Neural cell (in vitro differentiated cells): Measurements from ENCODE around the gene ATL1. TPM values are rescaled to one million over a fixed set of nuclear protein-coding genes. Genes with fewer than 3 reads are reported as not detected.

Experiments used
- H2AFZ ChIP-seq: fragments of 200-600, 300-800 bp; sonication (generic), shearing (Covaris generic); 2 replicates; pipeline ENCODE4 v1.6.0; 2014; ENCODE audit warnings: low read depth, mild to moderate bottlenecking, antibody characterized with exemption, low read length, moderate library complexity
- H3F3A ChIP-seq: fragments of 200-600 bp; shearing (Covaris generic); 2 replicates; pipeline ENCODE4 v1.6.1; 2016; ENCODE audit warnings: mild to moderate bottlenecking, moderate library complexity, mixed read lengths, antibody characterized with exemption, low read length; ENCODE audit not compliant: insufficient read depth, poor library complexity, severe bottlenecking
- H3K27ac ChIP-seq: fragments of 200-600, 300-800 bp; sonication (generic), shearing (Covaris generic); 2 replicates; pipeline ENCODE4 v1.5.1; 2014; ENCODE audit warnings: mild to moderate bottlenecking, low read length, moderate library complexity
- H3K27me3 ChIP-seq: fragments of 300-800, 200-600 bp; sonication (generic), shearing (Covaris generic); 2 replicates; pipeline ENCODE4 v1.6.0; 2014; ENCODE audit warnings: mild to moderate bottlenecking, low read depth, low read length, moderate library complexity; ENCODE audit not compliant: insufficient read depth
- H3K36me3 ChIP-seq: fragments of 300-800, 200-600 bp; sonication (generic), shearing (Covaris generic); 2 replicates; pipeline ENCODE4 v1.5.1; 2014; ENCODE audit warnings: mild to moderate bottlenecking, antibody characterized with exemption, low read length, moderate library complexity; ENCODE audit not compliant: insufficient read depth
- H3K4me2 ChIP-seq: fragments of 300-800, 200-600 bp; sonication (generic), shearing (Covaris generic); 2 replicates; pipeline ENCODE4 v1.6.0; 2014; ENCODE audit warnings: mild to moderate bottlenecking, low read length
- H3K4me3 ChIP-seq: fragments of 300-800, 200-600 bp; sonication (generic), shearing (Covaris generic); 2 replicates; pipeline ENCODE4 v1.5.1; 2014; ENCODE audit warnings: mild to moderate bottlenecking, low read length, moderate library complexity
- H3K79me2 ChIP-seq: fragments of 200-600 bp; shearing (Covaris generic); replicated peaks from 2 replicates; pipeline ENCODE4 v1.6.0; 2014; ENCODE audit warnings: mild to moderate bottlenecking, low read length, moderate library complexity; ENCODE audit not compliant: insufficient read depth
- H3K9ac ChIP-seq: fragments of 300-800, 200-600 bp; sonication (generic), shearing (Covaris generic); 2 replicates; pipeline ENCODE4 v1.6.1; 2016; ENCODE audit warnings: mild to moderate bottlenecking, low read length, mixed read lengths
- H3K9me2 ChIP-seq: fragments of 200-600 bp; shearing (Covaris generic); 2 replicates; pipeline ENCODE4 v1.6.1; 2016; ENCODE audit warnings: mild to moderate bottlenecking, low read length, mixed read lengths; ENCODE audit not compliant: insufficient read depth
- H3K9me3 ChIP-seq: fragments of 200-600, 300-800 bp; sonication (generic), shearing (Covaris generic); 2 replicates; pipeline ENCODE4 v1.6.1; 2016; ENCODE audit warnings: mild to moderate bottlenecking, mixed run types, low read length, moderate library complexity, mixed read lengths
- H4K20me1 ChIP-seq: fragments of 200-600 bp; shearing (Covaris generic); 2 replicates; pipeline ENCODE4 v1.6.1; 2016; ENCODE audit warnings: mild to moderate bottlenecking, mixed run types; ENCODE audit not compliant: insufficient read depth
- EP300 ChIP-seq: fragments of 450-650 bp; conservative IDR thresholded peaks from 2 replicates; pipeline ENCODE4 v1.6.1; 2014; ENCODE audit warnings: antibody characterized with exemption, mild to moderate bottlenecking, moderate library complexity; ENCODE audit not compliant: poor library complexity, severe bottlenecking
- EZH2 ChIP-seq: fragments of 200-600, 300-800 bp; shearing (Covaris generic), sonication (generic); IDR thresholded peaks from 2 replicates; pipeline ENCODE4 v1.6.1; 2014; ENCODE audit warnings: antibody characterized with exemption, low read length, borderline replicate concordance, mild to moderate bottlenecking; ENCODE audit not compliant: insufficient read depth, poor library complexity, severe bottlenecking
- MXI1 ChIP-seq: fragments of 450-650 bp; conservative IDR thresholded peaks from 2 replicates; pipeline ENCODE4 v1.6.1; 2014; ENCODE audit warnings: antibody characterized with exemption, mild to moderate bottlenecking; ENCODE audit not compliant: poor library complexity, severe bottlenecking
- POLR2AphosphoS5 ChIP-seq: IDR thresholded peaks from 2 replicates; pipeline ENCODE4 v1.6.1; 2012
- RAD21 ChIP-seq: fragments of 450-650 bp; conservative IDR thresholded peaks from 2 replicates; pipeline ENCODE4 v1.6.1; 2014; ENCODE audit warnings: antibody characterized with exemption, mild to moderate bottlenecking, moderate library complexity
- SMC3 ChIP-seq: fragments of 450-650 bp; conservative IDR thresholded peaks from 2 replicates; pipeline ENCODE4 v1.6.1; 2014; ENCODE audit warnings: antibody characterized with exemption, mild to moderate bottlenecking, moderate library complexity; ENCODE audit not compliant: poor library complexity
- TAF1 ChIP-seq: IDR thresholded peaks from 2 replicates; pipeline ENCODE4 v1.6.1; 2012; ENCODE audit warnings: low read depth
- polyA plus RNA-seq: library from polyadenylated mRNA; depleted of rRNA; stranded (reverse); fragments of >200 nt; gene quantifications from 2 replicates; pipeline ENCODE4 v1.2.3, GENCODE V29; 2014
- TF ChIP-seq, protein P1 (sequence below): fragments of 450-650 bp; IDR thresholded peaks from 2 replicates; pipeline ENCODE4 v1.5.1; 2014; ENCODE audit warnings: antibody characterized with exemption, mild to moderate bottlenecking, moderate library complexity; ENCODE audit not compliant: poor library complexity, severe bottlenecking
- TF ChIP-seq, protein P2 (sequence below): IDR thresholded peaks from 2 replicates; pipeline ENCODE4 v1.6.1; 2012; ENCODE audit warnings: borderline replicate concordance

Gene ATL1
- polyA plus RNA-seq, 1 donor from 2014 or later = 70.4 TPM

GRCh38 chr14:50529288-50530179 lies 30.4 kb upstream of the ATL1 start:
- no peaks in the 10 kb centered on the region for H3K9me2 ChIP-seq
- H3K27ac ChIP-seq = no peak overlapping the region
- no peaks in the 10 kb centered on the region for H3K36me3 ChIP-seq
- H3F3A ChIP-seq = no peaks in the 10 kb centered on the region
- H2AFZ ChIP-seq = no peak overlapping the region
- H3K4me2 ChIP-seq = peak overlapping the region; percentile 78
- H3K4me3 ChIP-seq = peak overlapping the region; percentile 92
- H3K79me2 ChIP-seq = peaks cover 69% of the 10 kb centered on the region
- no peaks in the 10 kb centered on the region for H4K20me1 ChIP-seq
- H3K9me3 ChIP-seq = no peaks in the 10 kb centered on the region
- H3K9ac ChIP-seq = peak overlapping the region; percentile 93
- TF ChIP-seq POLR2AphosphoS5 (no peak), EP300 (no peak), EZH2 (no peak), RAD21 (no peak), MXI1 (no peak), TAF1 (no peak), SMC3 (no peak)
- TF ChIP-seq, protein P1, sequence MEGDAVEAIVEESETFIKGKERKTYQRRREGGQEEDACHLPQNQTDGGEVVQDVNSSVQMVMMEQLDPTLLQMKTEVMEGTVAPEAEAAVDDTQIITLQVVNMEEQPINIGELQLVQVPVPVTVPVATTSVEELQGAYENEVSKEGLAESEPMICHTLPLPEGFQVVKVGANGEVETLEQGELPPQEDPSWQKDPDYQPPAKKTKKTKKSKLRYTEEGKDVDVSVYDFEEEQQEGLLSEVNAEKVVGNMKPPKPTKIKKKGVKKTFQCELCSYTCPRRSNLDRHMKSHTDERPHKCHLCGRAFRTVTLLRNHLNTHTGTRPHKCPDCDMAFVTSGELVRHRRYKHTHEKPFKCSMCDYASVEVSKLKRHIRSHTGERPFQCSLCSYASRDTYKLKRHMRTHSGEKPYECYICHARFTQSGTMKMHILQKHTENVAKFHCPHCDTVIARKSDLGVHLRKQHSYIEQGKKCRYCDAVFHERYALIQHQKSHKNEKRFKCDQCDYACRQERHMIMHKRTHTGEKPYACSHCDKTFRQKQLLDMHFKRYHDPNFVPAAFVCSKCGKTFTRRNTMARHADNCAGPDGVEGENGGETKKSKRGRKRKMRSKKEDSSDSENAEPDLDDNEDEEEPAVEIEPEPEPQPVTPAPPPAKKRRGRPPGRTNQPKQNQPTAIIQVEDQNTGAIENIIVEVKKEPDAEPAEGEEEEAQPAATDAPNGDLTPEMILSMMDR = no peak
- TF ChIP-seq, protein P2, sequence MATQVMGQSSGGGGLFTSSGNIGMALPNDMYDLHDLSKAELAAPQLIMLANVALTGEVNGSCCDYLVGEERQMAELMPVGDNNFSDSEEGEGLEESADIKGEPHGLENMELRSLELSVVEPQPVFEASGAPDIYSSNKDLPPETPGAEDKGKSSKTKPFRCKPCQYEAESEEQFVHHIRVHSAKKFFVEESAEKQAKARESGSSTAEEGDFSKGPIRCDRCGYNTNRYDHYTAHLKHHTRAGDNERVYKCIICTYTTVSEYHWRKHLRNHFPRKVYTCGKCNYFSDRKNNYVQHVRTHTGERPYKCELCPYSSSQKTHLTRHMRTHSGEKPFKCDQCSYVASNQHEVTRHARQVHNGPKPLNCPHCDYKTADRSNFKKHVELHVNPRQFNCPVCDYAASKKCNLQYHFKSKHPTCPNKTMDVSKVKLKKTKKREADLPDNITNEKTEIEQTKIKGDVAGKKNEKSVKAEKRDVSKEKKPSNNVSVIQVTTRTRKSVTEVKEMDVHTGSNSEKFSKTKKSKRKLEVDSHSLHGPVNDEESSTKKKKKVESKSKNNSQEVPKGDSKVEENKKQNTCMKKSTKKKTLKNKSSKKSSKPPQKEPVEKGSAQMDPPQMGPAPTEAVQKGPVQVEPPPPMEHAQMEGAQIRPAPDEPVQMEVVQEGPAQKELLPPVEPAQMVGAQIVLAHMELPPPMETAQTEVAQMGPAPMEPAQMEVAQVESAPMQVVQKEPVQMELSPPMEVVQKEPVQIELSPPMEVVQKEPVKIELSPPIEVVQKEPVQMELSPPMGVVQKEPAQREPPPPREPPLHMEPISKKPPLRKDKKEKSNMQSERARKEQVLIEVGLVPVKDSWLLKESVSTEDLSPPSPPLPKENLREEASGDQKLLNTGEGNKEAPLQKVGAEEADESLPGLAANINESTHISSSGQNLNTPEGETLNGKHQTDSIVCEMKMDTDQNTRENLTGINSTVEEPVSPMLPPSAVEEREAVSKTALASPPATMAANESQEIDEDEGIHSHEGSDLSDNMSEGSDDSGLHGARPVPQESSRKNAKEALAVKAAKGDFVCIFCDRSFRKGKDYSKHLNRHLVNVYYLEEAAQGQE = no peak
- H3K27me3 ChIP-seq = no peaks in the 10 kb centered on the region

- H2AFZ ChIP-seq = no peak overlapping the region
- no peak overlapping the region for H3K27ac ChIP-seq
- no peaks in the 10 kb centered on the region for H3F3A ChIP-seq
- H4K20me1 ChIP-seq = no peaks in the 10 kb centered on the region
- peak overlapping the region; percentile 92 for H3K4me3 ChIP-seq
- H3K79me2 ChIP-seq = peaks cover 61% of the 10 kb centered on the region
- TF ChIP-seq RAD21 = no peak
- TF ChIP-seq EP300 = no peak
- TF ChIP-seq, protein P1 = no peak
- TF ChIP-seq, protein P2 = no peak
- TF ChIP-seq MXI1 = no peak
- no peak for TF ChIP-seq SMC3
- no peak for TF ChIP-seq POLR2AphosphoS5
- TF ChIP-seq TAF1 = no peak
- no peak for TF ChIP-seq EZH2
- no peaks in the 10 kb centered on the region for H3K36me3 ChIP-seq
- H3K9ac ChIP-seq = peak overlapping the region; percentile 93
- no peaks in the 10 kb centered on the region for H3K27me3 ChIP-seq
- no peaks in the 10 kb centered on the region for H3K9me3 ChIP-seq
- peak overlapping the region; percentile 78 for H3K4me2 ChIP-seq
- H3K9me2 ChIP-seq = no peaks in the 10 kb centered on the region
Measured at GRCh38 chr14:50530358-50530757, 29.6 kb upstream of the ATL1 start.
